IPS-NIHi7 (cell line): ENCODE results near the gene ELOA.
"Not testable (repeated sequence)": the region's sequence is repeated elsewhere in the genome, so short reads cannot be mapped to it uniquely, and the experiment has no call there.

Experiments used
- DNase-seq: peaks from one replicate; pipeline ENCODE4 v3.0.0; 2012; ENCODE audit warnings: mixed read lengths; ENCODE audit errors: extremely low spot score

The ELOA gene

GRCh38 chr1:23800400-23801337 lies 57.4 kb downstream of the ELOA start, which contains the start of gene GALE:
Gene GALE, minus strand, starts transcription at chr1:23800754. Its CDS starts 1,747 bp downstream, at chr1:23799007.
- DNase-seq, result peak; percentile 77

- peak; percentile 36 for DNase-seq
Measured at GRCh38 chr1:23801338-23801748, 58.1 kb downstream of the ELOA start.

- no peak for DNase-seq
Measured at GRCh38 chr1:23801876-23802275, 58.6 kb downstream of the ELOA start.

GRCh38 chr1:23802809-23803342 lies 59.6 kb downstream of the ELOA start:
- not testable (repeated sequence) for DNase-seq

GRCh38 chr1:23803674-23804073 lies 60.4 kb downstream of the ELOA start:
- DNase-seq, result no peak

GRCh38 chr1:23804183-23804835 lies 61.0 kb downstream of the ELOA start:
- no peak for DNase-seq

- no peak for DNase-seq
Measured at GRCh38 chr1:23805025-23805424, 61.8 kb downstream of the ELOA start.

- no peak for DNase-seq
Measured at GRCh38 chr1:23806280-23806679, 63.0 kb downstream of the ELOA start.

- DNase-seq, result no peak
Measured at GRCh38 chr1:23807453-23807852, 64.2 kb downstream of the ELOA start.

- peak; percentile 88 for DNase-seq
Measured at GRCh38 chr1:23809751-23810171, 66.5 kb downstream of the ELOA start.

- DNase-seq, result peak; percentile 81
Measured at GRCh38 chr1:23810818-23811540, 67.7 kb downstream of the ELOA start.
